Neural cell (in vitro differentiated cells): ENCODE data around the gene VAPA. TPM values are rescaled to one million over a fixed set of nuclear protein-coding genes. Genes with fewer than 3 reads are reported as not detected.

Experiments used
- H2AFZ ChIP-seq: fragments of 200-600, 300-800 bp; sonication (generic), shearing (Covaris generic); 2 replicates; pipeline ENCODE4 v1.6.0; 2014; ENCODE audit warnings: low read depth, mild to moderate bottlenecking, antibody characterized with exemption, low read length, moderate library complexity
- H3F3A ChIP-seq: fragments of 200-600 bp; shearing (Covaris generic); 2 replicates; pipeline ENCODE4 v1.6.1; 2016; ENCODE audit warnings: mild to moderate bottlenecking, moderate library complexity, mixed read lengths, antibody characterized with exemption, low read length; ENCODE audit not compliant: insufficient read depth, poor library complexity, severe bottlenecking
- H3K27ac ChIP-seq: fragments of 200-600, 300-800 bp; sonication (generic), shearing (Covaris generic); 2 replicates; pipeline ENCODE4 v1.5.1; 2014; ENCODE audit warnings: mild to moderate bottlenecking, low read length, moderate library complexity
- H3K27me3 ChIP-seq: fragments of 300-800, 200-600 bp; sonication (generic), shearing (Covaris generic); 2 replicates; pipeline ENCODE4 v1.6.0; 2014; ENCODE audit warnings: mild to moderate bottlenecking, low read depth, low read length, moderate library complexity; ENCODE audit not compliant: insufficient read depth
- H3K36me3 ChIP-seq: fragments of 300-800, 200-600 bp; sonication (generic), shearing (Covaris generic); 2 replicates; pipeline ENCODE4 v1.5.1; 2014; ENCODE audit warnings: mild to moderate bottlenecking, antibody characterized with exemption, low read length, moderate library complexity; ENCODE audit not compliant: insufficient read depth
- H3K4me2 ChIP-seq: fragments of 300-800, 200-600 bp; sonication (generic), shearing (Covaris generic); 2 replicates; pipeline ENCODE4 v1.6.0; 2014; ENCODE audit warnings: mild to moderate bottlenecking, low read length
- H3K4me3 ChIP-seq: fragments of 300-800, 200-600 bp; sonication (generic), shearing (Covaris generic); 2 replicates; pipeline ENCODE4 v1.5.1; 2014; ENCODE audit warnings: mild to moderate bottlenecking, low read length, moderate library complexity
- H3K79me2 ChIP-seq: fragments of 200-600 bp; shearing (Covaris generic); replicated peaks from 2 replicates; pipeline ENCODE4 v1.6.0; 2014; ENCODE audit warnings: mild to moderate bottlenecking, low read length, moderate library complexity; ENCODE audit not compliant: insufficient read depth
- H3K9ac ChIP-seq: fragments of 300-800, 200-600 bp; sonication (generic), shearing (Covaris generic); 2 replicates; pipeline ENCODE4 v1.6.1; 2016; ENCODE audit warnings: mild to moderate bottlenecking, low read length, mixed read lengths
- H3K9me2 ChIP-seq: fragments of 200-600 bp; shearing (Covaris generic); 2 replicates; pipeline ENCODE4 v1.6.1; 2016; ENCODE audit warnings: mild to moderate bottlenecking, low read length, mixed read lengths; ENCODE audit not compliant: insufficient read depth
- H3K9me3 ChIP-seq: fragments of 200-600, 300-800 bp; sonication (generic), shearing (Covaris generic); 2 replicates; pipeline ENCODE4 v1.6.1; 2016; ENCODE audit warnings: mild to moderate bottlenecking, mixed run types, low read length, moderate library complexity, mixed read lengths
- H4K20me1 ChIP-seq: fragments of 200-600 bp; shearing (Covaris generic); 2 replicates; pipeline ENCODE4 v1.6.1; 2016; ENCODE audit warnings: mild to moderate bottlenecking, mixed run types; ENCODE audit not compliant: insufficient read depth
- EP300 ChIP-seq: fragments of 450-650 bp; conservative IDR thresholded peaks from 2 replicates; pipeline ENCODE4 v1.6.1; 2014; ENCODE audit warnings: antibody characterized with exemption, mild to moderate bottlenecking, moderate library complexity; ENCODE audit not compliant: poor library complexity, severe bottlenecking
- EZH2 ChIP-seq: fragments of 200-600, 300-800 bp; shearing (Covaris generic), sonication (generic); IDR thresholded peaks from 2 replicates; pipeline ENCODE4 v1.6.1; 2014; ENCODE audit warnings: antibody characterized with exemption, low read length, borderline replicate concordance, mild to moderate bottlenecking; ENCODE audit not compliant: insufficient read depth, poor library complexity, severe bottlenecking
- MXI1 ChIP-seq: fragments of 450-650 bp; conservative IDR thresholded peaks from 2 replicates; pipeline ENCODE4 v1.6.1; 2014; ENCODE audit warnings: antibody characterized with exemption, mild to moderate bottlenecking; ENCODE audit not compliant: poor library complexity, severe bottlenecking
- POLR2AphosphoS5 ChIP-seq: IDR thresholded peaks from 2 replicates; pipeline ENCODE4 v1.6.1; 2012
- RAD21 ChIP-seq: fragments of 450-650 bp; conservative IDR thresholded peaks from 2 replicates; pipeline ENCODE4 v1.6.1; 2014; ENCODE audit warnings: antibody characterized with exemption, mild to moderate bottlenecking, moderate library complexity
- SMC3 ChIP-seq: fragments of 450-650 bp; conservative IDR thresholded peaks from 2 replicates; pipeline ENCODE4 v1.6.1; 2014; ENCODE audit warnings: antibody characterized with exemption, mild to moderate bottlenecking, moderate library complexity; ENCODE audit not compliant: poor library complexity
- TAF1 ChIP-seq: IDR thresholded peaks from 2 replicates; pipeline ENCODE4 v1.6.1; 2012; ENCODE audit warnings: low read depth
- polyA plus RNA-seq: library from polyadenylated mRNA; depleted of rRNA; stranded (reverse); fragments of >200 nt; gene quantifications from 2 replicates; pipeline ENCODE4 v1.2.3, GENCODE V29; 2014
- TF ChIP-seq, protein P1 (sequence below): fragments of 450-650 bp; IDR thresholded peaks from 2 replicates; pipeline ENCODE4 v1.5.1; 2014; ENCODE audit warnings: antibody characterized with exemption, mild to moderate bottlenecking, moderate library complexity; ENCODE audit not compliant: poor library complexity, severe bottlenecking
- TF ChIP-seq, protein P2 (sequence below): IDR thresholded peaks from 2 replicates; pipeline ENCODE4 v1.6.1; 2012; ENCODE audit warnings: borderline replicate concordance

Gene VAPA
- polyA plus RNA-seq, 1 donor from 2014 or later: 317 TPM

DNA sequence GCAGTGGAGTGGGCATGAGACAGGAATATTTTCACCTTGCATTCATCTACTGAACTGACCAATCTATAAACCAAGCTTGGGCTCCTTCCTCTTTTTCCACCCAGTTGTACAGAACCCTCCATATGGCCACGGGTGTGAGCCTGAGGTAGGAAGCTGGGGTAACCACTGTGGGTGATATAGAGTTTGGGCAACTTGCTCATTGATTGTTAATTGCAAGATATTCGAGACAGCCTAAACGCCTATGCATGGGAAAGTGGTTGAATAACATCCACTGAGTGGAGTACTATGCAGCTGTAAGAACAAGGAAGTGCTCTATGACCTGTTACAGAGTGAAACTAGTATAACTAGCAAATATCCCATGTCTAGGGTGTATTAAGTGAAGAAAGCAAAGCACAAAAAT is 7.3 kb upstream of the VAPA start:
- TF ChIP-seq MXI1 (no peak), SMC3 (no peak), EZH2 (no peak), POLR2AphosphoS5 (no peak), EP300 (no peak), TAF1 (no peak), RAD21 (no peak)
- TF ChIP-seq, protein P1, sequence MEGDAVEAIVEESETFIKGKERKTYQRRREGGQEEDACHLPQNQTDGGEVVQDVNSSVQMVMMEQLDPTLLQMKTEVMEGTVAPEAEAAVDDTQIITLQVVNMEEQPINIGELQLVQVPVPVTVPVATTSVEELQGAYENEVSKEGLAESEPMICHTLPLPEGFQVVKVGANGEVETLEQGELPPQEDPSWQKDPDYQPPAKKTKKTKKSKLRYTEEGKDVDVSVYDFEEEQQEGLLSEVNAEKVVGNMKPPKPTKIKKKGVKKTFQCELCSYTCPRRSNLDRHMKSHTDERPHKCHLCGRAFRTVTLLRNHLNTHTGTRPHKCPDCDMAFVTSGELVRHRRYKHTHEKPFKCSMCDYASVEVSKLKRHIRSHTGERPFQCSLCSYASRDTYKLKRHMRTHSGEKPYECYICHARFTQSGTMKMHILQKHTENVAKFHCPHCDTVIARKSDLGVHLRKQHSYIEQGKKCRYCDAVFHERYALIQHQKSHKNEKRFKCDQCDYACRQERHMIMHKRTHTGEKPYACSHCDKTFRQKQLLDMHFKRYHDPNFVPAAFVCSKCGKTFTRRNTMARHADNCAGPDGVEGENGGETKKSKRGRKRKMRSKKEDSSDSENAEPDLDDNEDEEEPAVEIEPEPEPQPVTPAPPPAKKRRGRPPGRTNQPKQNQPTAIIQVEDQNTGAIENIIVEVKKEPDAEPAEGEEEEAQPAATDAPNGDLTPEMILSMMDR: no peak
- TF ChIP-seq, protein P2, sequence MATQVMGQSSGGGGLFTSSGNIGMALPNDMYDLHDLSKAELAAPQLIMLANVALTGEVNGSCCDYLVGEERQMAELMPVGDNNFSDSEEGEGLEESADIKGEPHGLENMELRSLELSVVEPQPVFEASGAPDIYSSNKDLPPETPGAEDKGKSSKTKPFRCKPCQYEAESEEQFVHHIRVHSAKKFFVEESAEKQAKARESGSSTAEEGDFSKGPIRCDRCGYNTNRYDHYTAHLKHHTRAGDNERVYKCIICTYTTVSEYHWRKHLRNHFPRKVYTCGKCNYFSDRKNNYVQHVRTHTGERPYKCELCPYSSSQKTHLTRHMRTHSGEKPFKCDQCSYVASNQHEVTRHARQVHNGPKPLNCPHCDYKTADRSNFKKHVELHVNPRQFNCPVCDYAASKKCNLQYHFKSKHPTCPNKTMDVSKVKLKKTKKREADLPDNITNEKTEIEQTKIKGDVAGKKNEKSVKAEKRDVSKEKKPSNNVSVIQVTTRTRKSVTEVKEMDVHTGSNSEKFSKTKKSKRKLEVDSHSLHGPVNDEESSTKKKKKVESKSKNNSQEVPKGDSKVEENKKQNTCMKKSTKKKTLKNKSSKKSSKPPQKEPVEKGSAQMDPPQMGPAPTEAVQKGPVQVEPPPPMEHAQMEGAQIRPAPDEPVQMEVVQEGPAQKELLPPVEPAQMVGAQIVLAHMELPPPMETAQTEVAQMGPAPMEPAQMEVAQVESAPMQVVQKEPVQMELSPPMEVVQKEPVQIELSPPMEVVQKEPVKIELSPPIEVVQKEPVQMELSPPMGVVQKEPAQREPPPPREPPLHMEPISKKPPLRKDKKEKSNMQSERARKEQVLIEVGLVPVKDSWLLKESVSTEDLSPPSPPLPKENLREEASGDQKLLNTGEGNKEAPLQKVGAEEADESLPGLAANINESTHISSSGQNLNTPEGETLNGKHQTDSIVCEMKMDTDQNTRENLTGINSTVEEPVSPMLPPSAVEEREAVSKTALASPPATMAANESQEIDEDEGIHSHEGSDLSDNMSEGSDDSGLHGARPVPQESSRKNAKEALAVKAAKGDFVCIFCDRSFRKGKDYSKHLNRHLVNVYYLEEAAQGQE: no peak
- H3K9me3 ChIP-seq: no peaks in the 10 kb centered on the region
- H3K27ac ChIP-seq: no peak overlapping the region
- H2AFZ ChIP-seq: no peak overlapping the region
- H3K27me3 ChIP-seq: no peaks in the 10 kb centered on the region
- no peaks in the 10 kb centered on the region for H3K79me2 ChIP-seq
- no peak overlapping the region for H3K4me2 ChIP-seq
- no peak overlapping the region for H3K9ac ChIP-seq
- no peaks in the 10 kb centered on the region for H3K9me2 ChIP-seq
- H4K20me1 ChIP-seq: no peaks in the 10 kb centered on the region
- no peaks in the 10 kb centered on the region for H3F3A ChIP-seq
- no peak overlapping the region for H3K4me3 ChIP-seq
- H3K36me3 ChIP-seq: no peaks in the 10 kb centered on the region

DNA sequence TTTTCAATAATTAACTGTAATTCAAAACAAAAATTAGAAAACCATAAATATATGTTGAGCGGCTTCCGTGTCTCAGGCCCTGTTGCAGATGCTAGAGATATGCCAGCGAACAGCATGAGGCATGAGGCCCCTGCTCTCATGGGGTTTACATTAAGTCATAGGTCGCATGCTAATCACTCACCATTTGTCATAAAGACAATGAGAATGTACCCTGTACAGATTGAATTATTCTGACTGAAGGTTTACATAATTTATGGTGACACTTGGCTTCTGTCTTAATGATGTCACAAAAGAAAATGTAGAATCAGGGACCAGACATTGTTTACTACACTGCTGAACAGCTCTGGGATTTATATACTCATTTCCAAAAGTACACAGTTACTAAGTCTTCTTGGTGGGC is 5.9 kb upstream of the VAPA start:
- no peaks in the 10 kb centered on the region for H3K79me2 ChIP-seq
- no peak overlapping the region for H3K27ac ChIP-seq
- H3K9ac ChIP-seq: no peak overlapping the region
- H4K20me1 ChIP-seq: no peaks in the 10 kb centered on the region
- TF ChIP-seq EP300 (no peak), TAF1 (no peak), SMC3 (no peak), MXI1 (no peak), RAD21 (no peak), POLR2AphosphoS5 (no peak), EZH2 (no peak)
- TF ChIP-seq, protein P2: no peak
- TF ChIP-seq, protein P1: no peak
- H3K36me3 ChIP-seq: no peaks in the 10 kb centered on the region
- H3F3A ChIP-seq: no peaks in the 10 kb centered on the region
- H3K9me2 ChIP-seq: no peaks in the 10 kb centered on the region
- no peak overlapping the region for H2AFZ ChIP-seq
- H3K4me2 ChIP-seq: no peak overlapping the region
- no peaks in the 10 kb centered on the region for H3K9me3 ChIP-seq
- H3K4me3 ChIP-seq: no peak overlapping the region
- H3K27me3 ChIP-seq: no peaks in the 10 kb centered on the region
